Colonic mucosa (tissue), 4 donors: Measurements from ENCODE around the gene SMAD2. TPM values are rescaled to one million over a fixed set of nuclear protein-coding genes. Genes with fewer than 3 reads are reported as not detected.

ENCODE experiments used
- DNase-seq: peaks from one replicate; pipeline ENCODE4 v3.0.0-alpha.2; 2020
- H3K27ac ChIP-seq: fragments of 200-600 bp; one replicate; pipeline ENCODE4 v1.8.0; 2021
- H3K27me3 ChIP-seq: fragments of 200-600 bp; one replicate; pipeline ENCODE4 v1.8.0; 2021
- H3K36me3 ChIP-seq: fragments of 200-600 bp; one replicate; pipeline ENCODE4 v1.8.0; 2021
- H3K4me1 ChIP-seq: fragments of 200-600 bp; one replicate; pipeline ENCODE4 v1.8.0; 2021; ENCODE audit warnings: mild to moderate bottlenecking
- H3K4me3 ChIP-seq: fragments of 200-600 bp; one replicate; pipeline ENCODE4 v1.8.0; 2021
- H3K9ac ChIP-seq, 2 donors: one replicate each; pipeline ENCODE4 v1.7.0; 2013; ENCODE audit warnings: control low read depth in 2 of 2, low read depth in 2 of 2, low read length in 2 of 2
- H3K9me3 ChIP-seq: fragments of 200-600 bp; one replicate; pipeline ENCODE4 v1.8.0; 2021
- intact Hi-C: fragments of 100-400 bp; cut with DNase I; formaldehyde crosslinking; loops from one replicate; pipeline ENCODE4 v1.14.1; 2022
- total RNA-seq, 2 donors: library from RNA; stranded (reverse); fragmentation: NEBNext Ultra II Directional in 1 of 2; extraction: Animal tissue kit (Norgen Biotek cat#: 25700) in 1 of 2; gene quantifications; one replicate each; pipeline ENCODE4 v1.2.1, GENCODE V29; 2021
- TF ChIP-seq, protein P1 (sequence below): fragments of 200-600 bp; IDR thresholded peaks from one replicate; pipeline ENCODE4 v1.8.0; 2022; ENCODE audit warnings: antibody characterized with exemption, mild to moderate bottlenecking
- donor health status: healthy.
- donor health status: DM: no; HTN: no; CAD: no.
- donor health status: DM: no; HTN: no; CAD: no.

Gene SMAD2
- total RNA-seq, 2 donors from 2014 or later, result 109 to 133 TPM

DNA sequence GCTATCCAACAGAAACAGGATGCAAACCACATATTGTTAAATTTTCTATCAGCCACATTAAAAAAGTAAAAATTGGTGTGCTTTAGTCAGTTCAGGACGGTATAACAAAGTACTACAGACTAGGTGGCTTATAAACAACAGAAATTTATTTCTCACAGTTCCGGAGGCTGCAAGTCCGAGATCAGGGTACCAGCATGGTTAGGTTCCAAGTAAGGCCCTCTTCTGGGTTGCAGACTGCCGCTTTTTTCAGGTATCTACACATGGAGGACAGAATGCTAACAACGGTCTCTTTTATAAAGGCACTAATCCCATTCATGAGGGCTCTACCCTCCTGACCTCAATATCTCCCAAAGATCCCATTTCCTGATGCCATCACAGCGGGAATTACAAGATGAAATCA is 10.5 kb downstream of the SMAD2 start:
- TF ChIP-seq, protein P1, sequence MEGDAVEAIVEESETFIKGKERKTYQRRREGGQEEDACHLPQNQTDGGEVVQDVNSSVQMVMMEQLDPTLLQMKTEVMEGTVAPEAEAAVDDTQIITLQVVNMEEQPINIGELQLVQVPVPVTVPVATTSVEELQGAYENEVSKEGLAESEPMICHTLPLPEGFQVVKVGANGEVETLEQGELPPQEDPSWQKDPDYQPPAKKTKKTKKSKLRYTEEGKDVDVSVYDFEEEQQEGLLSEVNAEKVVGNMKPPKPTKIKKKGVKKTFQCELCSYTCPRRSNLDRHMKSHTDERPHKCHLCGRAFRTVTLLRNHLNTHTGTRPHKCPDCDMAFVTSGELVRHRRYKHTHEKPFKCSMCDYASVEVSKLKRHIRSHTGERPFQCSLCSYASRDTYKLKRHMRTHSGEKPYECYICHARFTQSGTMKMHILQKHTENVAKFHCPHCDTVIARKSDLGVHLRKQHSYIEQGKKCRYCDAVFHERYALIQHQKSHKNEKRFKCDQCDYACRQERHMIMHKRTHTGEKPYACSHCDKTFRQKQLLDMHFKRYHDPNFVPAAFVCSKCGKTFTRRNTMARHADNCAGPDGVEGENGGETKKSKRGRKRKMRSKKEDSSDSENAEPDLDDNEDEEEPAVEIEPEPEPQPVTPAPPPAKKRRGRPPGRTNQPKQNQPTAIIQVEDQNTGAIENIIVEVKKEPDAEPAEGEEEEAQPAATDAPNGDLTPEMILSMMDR, result no peak
- no peaks in the 10 kb centered on the region for H3K4me1 ChIP-seq

DNA sequence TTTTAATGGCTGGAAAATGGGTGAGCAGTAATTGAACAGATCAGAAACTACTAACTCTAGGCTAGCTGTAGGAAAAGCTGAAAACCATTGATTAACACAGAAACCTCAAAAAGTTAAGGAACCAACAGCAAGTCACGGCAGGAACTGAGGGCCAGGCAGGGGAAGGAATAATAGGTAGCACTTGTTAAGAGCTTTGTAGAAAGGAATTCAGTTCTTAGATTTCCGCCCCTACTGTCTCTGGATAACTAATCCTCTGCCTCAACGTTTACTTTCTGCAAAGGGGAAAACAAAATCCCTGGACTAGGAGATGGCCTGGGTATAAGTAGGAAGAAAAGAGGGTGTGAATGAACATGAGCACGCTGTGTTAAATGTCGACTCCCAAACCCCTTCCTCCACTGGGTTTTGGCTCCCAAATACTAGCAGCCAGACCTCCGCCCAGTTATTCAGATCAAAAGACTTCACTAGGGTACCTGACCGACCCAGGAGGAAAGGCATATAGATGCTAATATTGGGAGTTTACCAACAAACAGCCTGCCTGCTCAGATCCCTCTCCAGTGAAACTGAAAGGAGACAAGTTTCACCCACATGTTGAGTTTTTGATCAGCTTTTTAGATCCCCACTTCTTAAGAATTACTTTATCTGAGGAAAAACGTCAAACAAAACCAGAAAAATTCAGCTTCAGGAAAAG is 12.4 kb downstream of the SMAD2 start:
- Histone ChIP-seq H3K36me3 (no peaks in the 10 kb centered on the region), H3K4me1 (no peaks in the 10 kb centered on the region), H3K27me3 (no peaks in the 10 kb centered on the region), H3K27ac (no peak overlapping the region), H3K4me3 (no peak overlapping the region), H3K9ac (no peak overlapping the region), H3K9me3 (no peaks in the 10 kb centered on the region)
- no peak for DNase-seq
- intact Hi-C loops, result no loop called here
- TF ChIP-seq, protein P1, result no peak

More for the DNA sequence above, 10.5 kb downstream of the SMAD2 start:
- Histone ChIP-seq H3K4me3 (no peak overlapping the region), H3K36me3 (no peaks in the 10 kb centered on the region), H3K9ac (no peak overlapping the region), H3K27ac (no peak overlapping the region), H3K27me3 (no peaks in the 10 kb centered on the region), H3K9me3 (no peaks in the 10 kb centered on the region)
- DNase-seq, result no peak
- intact Hi-C loops, result no loop called here

DNA sequence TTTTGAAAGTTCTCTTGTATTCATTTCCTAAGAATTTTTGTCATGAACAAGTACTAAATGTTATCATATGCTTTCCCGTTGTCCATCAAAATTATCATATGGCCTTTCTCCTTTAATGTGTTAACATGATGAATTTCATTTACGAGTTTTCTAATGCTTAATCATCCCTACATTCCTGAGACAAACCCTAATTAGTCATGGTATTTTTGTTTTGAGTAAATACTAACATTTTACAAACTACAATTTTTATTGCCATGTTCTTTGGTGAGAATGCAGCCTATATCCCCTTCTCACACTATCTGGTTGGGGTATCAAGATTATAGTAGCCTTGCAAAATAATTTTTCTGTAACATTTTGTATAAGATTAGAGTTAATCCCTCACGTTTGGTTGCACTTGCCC is 14.5 kb downstream of the SMAD2 start:
- Histone ChIP-seq H3K27ac (no peak overlapping the region), H3K9me3 (no peaks in the 10 kb centered on the region), H3K4me1 (no peaks in the 10 kb centered on the region), H3K9ac (no peak overlapping the region), H3K36me3 (no peaks in the 10 kb centered on the region), H3K4me3 (no peak overlapping the region), H3K27me3 (no peaks in the 10 kb centered on the region)
- TF ChIP-seq, protein P1, result no peak
- DNase-seq, result no peak
- intact Hi-C loops, result no loop called here

DNA sequence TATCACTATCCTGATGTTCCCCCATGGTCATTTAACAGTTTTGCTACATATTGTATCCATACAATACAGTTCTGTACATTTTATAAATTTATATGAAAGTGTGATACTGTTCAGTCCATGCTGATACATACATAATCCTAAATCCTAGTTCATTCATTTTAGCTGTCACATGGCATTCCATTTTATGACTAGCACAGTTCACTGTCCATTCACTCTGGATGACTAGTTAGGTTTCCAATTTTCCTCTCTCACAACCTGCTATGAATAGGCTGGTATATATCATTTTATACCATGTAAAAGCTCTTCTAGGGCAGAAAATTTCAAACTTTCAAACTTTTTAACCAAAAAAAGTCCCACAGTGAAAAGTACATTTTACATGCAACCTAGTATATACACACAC is 15.2 kb downstream of the SMAD2 start:
- Histone ChIP-seq H3K9ac (no peak overlapping the region), H3K27ac (no peak overlapping the region), H3K9me3 (no peaks in the 10 kb centered on the region), H3K4me3 (no peak overlapping the region), H3K27me3 (no peaks in the 10 kb centered on the region), H3K36me3 (no peaks in the 10 kb centered on the region), H3K4me1 (no peaks in the 10 kb centered on the region)
- intact Hi-C loops, result no loop called here
- DNase-seq, result no peak
- TF ChIP-seq, protein P1, result no peak

DNA sequence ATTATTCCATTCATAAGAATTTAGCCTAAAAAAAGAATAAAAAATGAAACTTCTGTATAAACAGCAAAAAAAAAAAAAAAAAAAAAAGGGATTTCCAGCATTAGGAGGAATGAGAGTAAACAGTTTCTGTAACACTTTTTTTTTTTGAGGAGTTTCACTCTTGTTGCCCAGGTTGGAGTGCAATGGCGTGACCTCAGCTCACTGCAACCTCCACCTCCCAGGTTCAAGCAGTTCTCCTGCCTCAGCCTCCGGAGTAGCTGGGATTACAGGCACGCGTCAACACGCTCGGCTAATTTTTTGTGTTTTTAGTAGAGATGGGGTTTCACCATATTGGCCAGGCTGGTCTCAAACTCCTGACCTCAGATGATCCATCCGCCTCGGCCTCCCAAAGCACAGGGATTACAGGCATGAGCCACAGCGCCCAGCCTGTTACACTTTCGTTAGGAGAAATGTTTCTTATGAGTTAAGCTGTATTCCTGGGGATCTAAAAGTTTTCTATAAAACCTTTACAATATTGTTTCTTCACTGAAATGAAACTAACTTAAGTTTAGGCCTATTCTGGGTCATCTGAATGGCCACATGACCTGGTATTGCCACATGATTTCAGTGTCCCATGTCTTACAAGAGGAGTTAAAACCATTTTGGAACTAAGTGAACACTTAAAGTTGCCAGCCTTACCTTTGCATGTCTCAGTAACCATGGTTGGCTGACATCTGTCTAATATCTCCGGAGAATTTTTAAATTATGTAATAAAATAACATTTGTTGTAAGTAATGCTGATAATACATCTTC is 17.5 kb downstream of the SMAD2 start:
- Histone ChIP-seq H3K36me3 (no peaks in the 10 kb centered on the region), H3K9ac (no peak overlapping the region), H3K4me3 (no peak overlapping the region), H3K27me3 (no peaks in the 10 kb centered on the region), H3K4me1 (peaks cover 1% of the 10 kb centered on the region), H3K9me3 (no peaks in the 10 kb centered on the region), H3K27ac (no peak overlapping the region)
- intact Hi-C loops, result no loop called here
- no peak for DNase-seq
- TF ChIP-seq, protein P1, result no peak
